Smooth muscle cell (in vitro differentiated cells): ENCODE results near the gene FAM25G. TPM values are rescaled to one million over a fixed set of nuclear protein-coding genes. Genes with fewer than 3 reads are reported as not detected.

Source experiments
- DNase-seq: peaks from one replicate; lab custom pipeline; 2025; ENCODE audit not compliant: unreplicated experiment; lab: John Stamatoyannopoulos, UW
- H2AFZ ChIP-seq: fragments of 200-600 bp; sonication (generic); 2 replicates; pipeline ENCODE4 v1.6.0; 2016; ENCODE audit warnings: antibody characterized with exemption, low read depth, mild to moderate bottlenecking
- H3F3A ChIP-seq: fragments of 200-600 bp; sonication (generic); 2 replicates; pipeline ENCODE4 v1.6.0; 2017; ENCODE audit warnings: antibody characterized with exemption, low read depth
- H3K27ac ChIP-seq: fragments of 200-600 bp; sonication (generic); 2 replicates; pipeline ENCODE4 v1.5.1; 2016; ENCODE audit warnings: low read depth, mild to moderate bottlenecking
- H3K27me3 ChIP-seq: fragments of 200-600 bp; sonication (generic); 2 replicates; pipeline ENCODE4 v1.6.1; 2016; ENCODE audit warnings: low read depth, mild to moderate bottlenecking
- H3K36me3 ChIP-seq: fragments of 200-600 bp; sonication (generic); 2 replicates; pipeline ENCODE4 v1.5.1; 2016; ENCODE audit warnings: low read depth
- H3K4me1 ChIP-seq: fragments of 200-600 bp; sonication (generic); 2 replicates; pipeline ENCODE4 v1.5.1; 2016; ENCODE audit warnings: low read depth
- H3K4me2 ChIP-seq: fragments of 200-600 bp; sonication (generic); 2 replicates; pipeline ENCODE4 v1.6.0; 2016; ENCODE audit warnings: mild to moderate bottlenecking
- H3K4me3 ChIP-seq: fragments of 200-600 bp; sonication (generic); 2 replicates; pipeline ENCODE4 v1.5.1; 2016; ENCODE audit warnings: mild to moderate bottlenecking
- H3K79me2 ChIP-seq: fragments of 200-600 bp; sonication (generic); 2 replicates; pipeline ENCODE4 v1.6.0; 2016; ENCODE audit warnings: low read depth, mild to moderate bottlenecking
- H3K9ac ChIP-seq: fragments of 200-600 bp; sonication (generic); 2 replicates; pipeline ENCODE4 v1.6.0; 2016; ENCODE audit warnings: low read depth
- H3K9me3 ChIP-seq: fragments of 200-600 bp; sonication (generic); replicated peaks from 2 replicates; pipeline ENCODE4 v1.5.1; 2016; ENCODE audit warnings: low read depth
- H4K20me1 ChIP-seq: fragments of 200-600 bp; sonication (generic); 2 replicates; pipeline ENCODE4 v1.6.0; 2016; ENCODE audit warnings: low read depth
- WGBS: methylation state at CpG from one replicate; pipeline ENCODE4 v1.1.7; 2016; ENCODE audit warnings: low lambda C conversion rate; 5-methylcytosine and 5-hydroxymethylcytosine counted together
- polyA plus RNA-seq: library from polyadenylated mRNA; unstranded; fragments of >200 nt; fragmentation: Nextera tagmentation; extraction: Ambion mirVana; gene quantifications from 2 replicates; pipeline ENCODE4 v1.2.1, GENCODE V29; 2016
- total RNA-seq: library from RNA; depleted of rRNA; stranded (reverse); fragments of >200 nt; gene quantifications from 2 replicates; pipeline ENCODE4 v1.2.3, GENCODE V29; 2014
- TF ChIP-seq, protein P1 (sequence below): fragments of 200-600 bp; sonication (generic); IDR thresholded peaks from 2 replicates; pipeline ENCODE4 v1.5.1; 2017; ENCODE audit warnings: borderline replicate concordance, mild to moderate bottlenecking, antibody characterized with exemption; ENCODE audit not compliant: insufficient read depth, poor library complexity, severe bottlenecking

The FAM25G gene
- total and polyA plus RNA-seq, 2 experiments from 2014 or later: not detected

DNA sequence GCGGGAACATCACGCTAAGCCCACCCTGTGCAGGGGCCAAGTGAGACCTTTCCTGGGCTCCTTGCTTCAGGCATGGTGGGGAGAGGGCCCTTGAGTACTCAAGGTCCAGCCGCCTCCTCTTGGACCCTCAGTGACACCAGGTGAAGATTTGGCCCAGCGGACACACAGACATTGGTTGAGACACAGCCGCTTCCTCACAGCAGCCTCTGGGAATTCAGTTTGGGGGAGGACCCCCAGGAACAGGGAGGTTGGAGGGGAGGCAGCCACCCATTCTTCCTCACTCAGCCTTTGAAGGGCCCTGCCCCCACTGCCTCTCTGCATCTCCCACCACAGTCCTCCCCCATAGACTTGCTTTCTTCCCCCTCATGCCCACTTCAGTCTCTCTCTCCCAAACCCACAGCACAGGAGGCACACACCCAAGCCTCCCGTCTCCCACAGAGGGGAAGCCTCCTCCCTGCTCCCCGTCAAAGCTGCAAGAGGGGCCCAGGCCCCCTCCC, 39.5 kb downstream of the FAM25G start:
- no peak overlapping the region for H3K4me2 ChIP-seq
- H2AFZ ChIP-seq: no peak overlapping the region
- no peaks in the 10 kb centered on the region for H3K9me3 ChIP-seq
- no peaks in the 10 kb centered on the region for H3K36me3 ChIP-seq
- TF ChIP-seq, protein P1, sequence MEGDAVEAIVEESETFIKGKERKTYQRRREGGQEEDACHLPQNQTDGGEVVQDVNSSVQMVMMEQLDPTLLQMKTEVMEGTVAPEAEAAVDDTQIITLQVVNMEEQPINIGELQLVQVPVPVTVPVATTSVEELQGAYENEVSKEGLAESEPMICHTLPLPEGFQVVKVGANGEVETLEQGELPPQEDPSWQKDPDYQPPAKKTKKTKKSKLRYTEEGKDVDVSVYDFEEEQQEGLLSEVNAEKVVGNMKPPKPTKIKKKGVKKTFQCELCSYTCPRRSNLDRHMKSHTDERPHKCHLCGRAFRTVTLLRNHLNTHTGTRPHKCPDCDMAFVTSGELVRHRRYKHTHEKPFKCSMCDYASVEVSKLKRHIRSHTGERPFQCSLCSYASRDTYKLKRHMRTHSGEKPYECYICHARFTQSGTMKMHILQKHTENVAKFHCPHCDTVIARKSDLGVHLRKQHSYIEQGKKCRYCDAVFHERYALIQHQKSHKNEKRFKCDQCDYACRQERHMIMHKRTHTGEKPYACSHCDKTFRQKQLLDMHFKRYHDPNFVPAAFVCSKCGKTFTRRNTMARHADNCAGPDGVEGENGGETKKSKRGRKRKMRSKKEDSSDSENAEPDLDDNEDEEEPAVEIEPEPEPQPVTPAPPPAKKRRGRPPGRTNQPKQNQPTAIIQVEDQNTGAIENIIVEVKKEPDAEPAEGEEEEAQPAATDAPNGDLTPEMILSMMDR: no peak
- H3F3A ChIP-seq: no peaks in the 10 kb centered on the region
- H3K9ac ChIP-seq: no peak overlapping the region
- no peaks in the 10 kb centered on the region for H4K20me1 ChIP-seq
- no peak for DNase-seq
- no peaks in the 10 kb centered on the region for H3K79me2 ChIP-seq
- H3K4me1 ChIP-seq: no peaks in the 10 kb centered on the region
- no peak overlapping the region for H3K4me3 ChIP-seq
- H3K27me3 ChIP-seq: no peaks in the 10 kb centered on the region
- H3K27ac ChIP-seq: no peak overlapping the region
- 89% methylated on average over 7 of the region's 7 CpGs for WGBS

DNA sequence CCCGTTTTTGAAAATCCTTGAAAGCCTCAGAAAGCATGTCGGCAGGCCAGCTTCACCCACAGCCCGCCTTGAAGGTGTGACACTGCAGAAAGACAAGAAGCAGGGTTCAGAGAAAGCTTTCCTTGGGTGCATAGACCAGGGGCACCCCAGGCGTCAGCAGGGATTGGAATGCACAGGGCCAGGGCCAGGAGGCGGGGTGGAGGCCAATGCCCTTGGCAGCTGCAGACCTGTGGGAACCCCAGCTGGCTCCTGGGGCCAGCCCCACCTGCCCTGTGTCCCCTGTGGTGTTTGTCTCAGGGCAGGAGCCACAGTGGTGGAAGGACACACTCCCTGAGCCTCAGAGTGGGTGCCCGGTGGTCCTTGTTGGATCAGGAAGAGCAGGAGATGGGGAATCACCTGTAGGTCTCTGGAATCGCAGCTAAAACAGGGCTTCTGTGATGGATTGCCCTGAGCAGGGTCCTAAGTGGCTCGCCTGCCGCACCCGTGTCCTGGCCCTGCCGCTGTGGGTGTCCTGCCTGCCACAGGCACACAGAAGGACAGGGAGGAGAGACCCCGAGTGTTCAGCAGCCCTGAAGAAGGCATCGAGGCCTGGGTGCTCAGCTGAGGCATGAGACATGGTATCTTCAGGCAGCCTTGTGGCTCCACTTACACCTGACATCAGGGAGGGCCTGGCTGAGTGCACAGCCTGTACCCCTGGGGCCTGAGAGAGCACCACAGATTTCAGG, 40.1 kb downstream of the FAM25G start:
- no peaks in the 10 kb centered on the region for H3K9me3 ChIP-seq
- H4K20me1 ChIP-seq: no peaks in the 10 kb centered on the region
- TF ChIP-seq, protein P1: no peak
- no peak overlapping the region for H3K9ac ChIP-seq
- H3F3A ChIP-seq: no peaks in the 10 kb centered on the region
- 91% methylated on average over 13 of the region's 13 CpGs for WGBS
- H3K27ac ChIP-seq: no peak overlapping the region
- no peaks in the 10 kb centered on the region for H3K36me3 ChIP-seq
- H3K4me3 ChIP-seq: no peak overlapping the region
- H3K4me2 ChIP-seq: no peak overlapping the region
- no peak overlapping the region for H2AFZ ChIP-seq
- H3K79me2 ChIP-seq: no peaks in the 10 kb centered on the region
- H3K4me1 ChIP-seq: no peaks in the 10 kb centered on the region
- no peaks in the 10 kb centered on the region for H3K27me3 ChIP-seq
- no peak for DNase-seq

DNA sequence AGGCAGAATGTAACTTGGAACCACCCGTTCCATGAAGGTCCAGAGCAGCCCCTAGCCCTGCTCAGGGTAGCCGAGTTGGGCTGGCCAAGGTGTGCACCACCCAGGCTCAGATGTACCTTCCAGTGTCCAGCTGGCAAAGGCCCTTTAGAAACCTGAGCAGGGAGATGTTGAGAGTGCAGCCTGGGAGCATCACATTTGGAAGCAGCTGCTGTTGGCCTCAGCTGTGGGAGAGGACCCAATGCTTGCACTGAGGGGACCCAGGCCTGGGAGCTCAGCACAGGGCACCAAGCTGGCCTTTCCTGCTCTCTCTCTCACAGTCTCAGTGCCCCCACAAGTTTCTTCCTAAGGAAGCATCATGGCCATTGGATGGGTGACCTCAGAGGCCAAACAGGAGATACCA, 41.1 kb downstream of the FAM25G start:
- H3K4me1 ChIP-seq: no peaks in the 10 kb centered on the region
- no peaks in the 10 kb centered on the region for H3K36me3 ChIP-seq
- no peak for DNase-seq
- H3K4me2 ChIP-seq: no peak overlapping the region
- H3K79me2 ChIP-seq: no peaks in the 10 kb centered on the region
- H3K27me3 ChIP-seq: no peaks in the 10 kb centered on the region
- no peaks in the 10 kb centered on the region for H3F3A ChIP-seq
- 97% methylated on average over 2 of the region's 2 CpGs for WGBS
- no peak overlapping the region for H3K27ac ChIP-seq
- no peak overlapping the region for H3K9ac ChIP-seq
- H4K20me1 ChIP-seq: no peaks in the 10 kb centered on the region
- H3K9me3 ChIP-seq: peaks cover 2% of the 10 kb centered on the region
- H2AFZ ChIP-seq: no peak overlapping the region
- no peak overlapping the region for H3K4me3 ChIP-seq
- TF ChIP-seq, protein P1: no peak

DNA sequence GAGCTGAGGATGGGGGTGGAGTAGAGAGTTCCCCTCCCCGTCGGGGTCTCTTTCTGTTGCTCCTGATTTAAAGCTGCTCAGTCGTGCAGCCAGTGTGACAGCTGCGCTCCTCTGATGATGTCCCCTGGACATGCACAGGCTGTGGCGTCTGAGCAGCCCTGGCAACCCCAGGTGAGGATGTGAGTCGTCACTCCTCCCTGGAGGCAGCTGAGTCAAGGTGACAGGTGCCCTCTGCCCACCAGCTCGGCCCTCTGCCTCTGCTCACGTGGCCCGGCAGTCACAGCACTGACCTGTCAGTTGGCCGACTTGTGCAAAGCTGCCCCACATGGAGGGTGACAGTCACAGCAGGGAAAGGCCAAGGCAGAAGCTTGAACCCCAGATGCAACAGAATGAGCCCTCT, 41.5 kb downstream of the FAM25G start:
- Histone ChIP-seq H3F3A (no peaks in the 10 kb centered on the region), H3K4me3 (no peak overlapping the region), H3K4me1 (no peaks in the 10 kb centered on the region), H3K79me2 (no peaks in the 10 kb centered on the region), H2AFZ (no peak overlapping the region), H3K36me3 (no peaks in the 10 kb centered on the region), H3K27me3 (no peaks in the 10 kb centered on the region), H4K20me1 (no peaks in the 10 kb centered on the region), H3K9me3 (peaks cover 2% of the 10 kb centered on the region), H3K9ac (no peak overlapping the region), H3K4me2 (no peak overlapping the region), H3K27ac (no peak overlapping the region)
- DNase-seq: no peak
- TF ChIP-seq, protein P1: no peak
- 85% methylated on average over 10 of the region's 10 CpGs for WGBS
